Right atrium auricular region (tissue), 2 donors: ENCODE data around the gene KCNH5. TPM values are rescaled to one million over a fixed set of nuclear protein-coding genes. Genes with fewer than 3 reads are reported as not detected.

Experiments used
- DNase-seq: peaks from one replicate; pipeline ENCODE4 v3.0.0-alpha.2; 2019; ENCODE audit warnings: low spot score
- H3K27ac ChIP-seq, 2 donors: fragments of 200-600 bp; sonication (generic); 1 replicate in 1 of 2; 2 replicates in 1 of 2; pipeline ENCODE4 v1.5.1; 2016 to 2019
- H3K27me3 ChIP-seq, 2 donors: fragments of 200-600 bp; sonication (generic); one replicate each; pipeline versions ENCODE4 v1.5.1 to v1.6.0; 2017 to 2019
- H3K36me3 ChIP-seq: fragments of 200-600 bp; sonication (generic); one replicate; pipeline ENCODE4 v1.5.1; 2016
- H3K4me1 ChIP-seq, 2 donors: fragments of 200-600 bp; sonication (generic); one replicate each; pipeline versions ENCODE4 v1.5.1 to v1.6.0; 2017 to 2019
- H3K4me3 ChIP-seq, 2 donors: fragments of 200-600 bp; sonication (generic); 1 replicate in 1 of 2; 2 replicates in 1 of 2; pipeline ENCODE4 v1.5.1; 2017 to 2019; ENCODE audit warnings: mild to moderate bottlenecking in 1 of 2, moderate library complexity in 1 of 2
- H3K9me3 ChIP-seq, 2 donors: fragments of 200-600 bp; sonication (generic); one replicate each; pipeline ENCODE4 v1.5.1; 2019
- total RNA-seq, 2 donors: library from RNA; depleted of rRNA; stranded (reverse); fragments of >200 nt; gene quantifications; one replicate each; pipeline ENCODE4 v1.1.0, GENCODE V29; 2016
- TF ChIP-seq, protein P1 (sequence below), 2 donors: fragments of 200-600 bp; sonication (generic); IDR thresholded peaks; one replicate each; pipeline ENCODE4 v1.5.1; 2019; ENCODE audit warnings: antibody characterized with exemption in 2 of 2

The KCNH5 gene
- total RNA-seq, 2 donors from 2014 or later = 1.3 TPM; not detected in 1

DNA sequence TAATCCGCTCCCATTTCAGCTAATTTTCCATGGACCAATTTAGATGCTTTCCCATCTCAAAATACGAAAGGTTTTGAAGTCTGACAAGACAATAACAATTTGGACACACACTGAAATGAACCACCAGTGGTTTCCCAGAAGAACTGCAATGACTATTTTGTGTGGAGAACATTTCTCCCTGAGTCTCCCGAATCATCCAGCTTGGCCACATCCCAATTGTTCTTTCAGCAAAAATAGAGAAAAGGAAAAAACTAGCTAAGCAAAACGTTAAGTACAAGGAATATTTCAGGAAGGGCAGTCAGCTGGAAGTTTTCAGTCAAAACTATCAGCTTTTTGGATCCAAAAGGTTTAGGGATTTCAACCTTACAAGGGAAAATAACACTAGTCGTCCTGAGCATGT, 390.6 kb downstream of the KCNH5 start:
- Histone ChIP-seq H3K36me3 (no peaks in the 10 kb centered on the region), H3K27me3 (no peaks in the 10 kb centered on the region), H3K9me3 (no peaks in the 10 kb centered on the region), H3K27ac (no peak overlapping the region), H3K4me1 (no peaks in the 10 kb centered on the region), H3K4me3 (no peak overlapping the region)
- TF ChIP-seq, protein P1, sequence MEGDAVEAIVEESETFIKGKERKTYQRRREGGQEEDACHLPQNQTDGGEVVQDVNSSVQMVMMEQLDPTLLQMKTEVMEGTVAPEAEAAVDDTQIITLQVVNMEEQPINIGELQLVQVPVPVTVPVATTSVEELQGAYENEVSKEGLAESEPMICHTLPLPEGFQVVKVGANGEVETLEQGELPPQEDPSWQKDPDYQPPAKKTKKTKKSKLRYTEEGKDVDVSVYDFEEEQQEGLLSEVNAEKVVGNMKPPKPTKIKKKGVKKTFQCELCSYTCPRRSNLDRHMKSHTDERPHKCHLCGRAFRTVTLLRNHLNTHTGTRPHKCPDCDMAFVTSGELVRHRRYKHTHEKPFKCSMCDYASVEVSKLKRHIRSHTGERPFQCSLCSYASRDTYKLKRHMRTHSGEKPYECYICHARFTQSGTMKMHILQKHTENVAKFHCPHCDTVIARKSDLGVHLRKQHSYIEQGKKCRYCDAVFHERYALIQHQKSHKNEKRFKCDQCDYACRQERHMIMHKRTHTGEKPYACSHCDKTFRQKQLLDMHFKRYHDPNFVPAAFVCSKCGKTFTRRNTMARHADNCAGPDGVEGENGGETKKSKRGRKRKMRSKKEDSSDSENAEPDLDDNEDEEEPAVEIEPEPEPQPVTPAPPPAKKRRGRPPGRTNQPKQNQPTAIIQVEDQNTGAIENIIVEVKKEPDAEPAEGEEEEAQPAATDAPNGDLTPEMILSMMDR (IDR thresholded peaks at IDR 0.05) = no peak
- no peak for DNase-seq

Other genes with a start within 250 kb of the KCNH5 start
- 10 to 100 TPM in 1 of 2 donors, 1 to 10 TPM in 1; 5.9 to 11.2 TPM for gene RHOJ, start 159.0 kb upstream of the KCNH5 start, total RNA-seq